HG02610 (cell line): Measurements from ENCODE around the gene RARA.
"Not testable (repeated sequence)": the region's sequence is repeated elsewhere in the genome, so short reads cannot be mapped to it uniquely, and the experiment has no call there.

ENCODE experiments used
- ATAC-seq: cut with Tn5 transposase; IDR thresholded peaks from one replicate; pipeline ENCODE4 v1.9.1; 2021; ENCODE audit warnings: mild to moderate bottlenecking, moderate library complexity; ENCODE audit not compliant: unreplicated experiment

Gene RARA

GRCh38 chr17:40373999-40374398 is 65.0 kb downstream of the RARA start:
- ATAC-seq, result no peak

- ATAC-seq, result no peak
Observed at GRCh38 chr17:40374821-40375498, 66.0 kb downstream of the RARA start.

GRCh38 chr17:40375786-40376185 is 66.8 kb downstream of the RARA start:
- not testable (repeated sequence) for ATAC-seq

GRCh38 chr17:40376541-40376940 is 67.6 kb downstream of the RARA start:
- ATAC-seq, result not testable (repeated sequence)

- no peak for ATAC-seq
Observed at GRCh38 chr17:40377832-40378231, 68.9 kb downstream of the RARA start.

GRCh38 chr17:40378966-40379365 is 70.0 kb downstream of the RARA start:
- ATAC-seq, result no peak

GRCh38 chr17:40382251-40382650 is 73.3 kb downstream of the RARA start:
- no peak for ATAC-seq

GRCh38 chr17:40386555-40386954 is 77.6 kb downstream of the RARA start:
- not testable (repeated sequence) for ATAC-seq

GRCh38 chr17:40399185-40399584 is 90.2 kb downstream of the RARA start:
- ATAC-seq, result no peak

GRCh38 chr17:40402668-40403067 is 93.7 kb downstream of the RARA start:
- no peak for ATAC-seq

GRCh38 chr17:40404003-40404402 is 95.0 kb downstream of the RARA start:
- ATAC-seq, result no peak
